HEK293 (cell line): ENCODE measurements around the gene RAP1GAP.

Source experiments
- GLIS1 ChIP-seq: fragments of 450-650 bp; formaldehyde crosslinking; IDR thresholded peaks from 2 replicates; pipeline ENCODE4 v1.5.1; 2016; ENCODE audit warnings: missing biosample characterization, missing genetic modification characterization
- IKZF3 ChIP-seq: fragments of 450-650 bp; IDR thresholded peaks from 2 replicates; pipeline ENCODE4 v1.5.0; 2018; ENCODE audit warnings: missing biosample characterization, mild to moderate bottlenecking, missing genetic modification characterization, moderate library complexity
- KLF1 ChIP-seq: fragments of 450-650 bp; formaldehyde crosslinking; IDR thresholded peaks from 2 replicates; pipeline ENCODE4 v1.5.1; 2016; ENCODE audit warnings: missing biosample characterization, missing genetic modification characterization
- KLF9 ChIP-seq: fragments of 450-650 bp; formaldehyde crosslinking; IDR thresholded peaks from 2 replicates; pipeline ENCODE4 v1.5.1; 2016; ENCODE audit warnings: missing biosample characterization, missing genetic modification characterization, low read depth
- OSR2 ChIP-seq: fragments of 450-650 bp; formaldehyde crosslinking; IDR thresholded peaks from 2 replicates; pipeline ENCODE4 v1.5.1; 2016; ENCODE audit warnings: missing biosample characterization, missing genetic modification characterization
- SP3 ChIP-seq: fragments of 450-650 bp; formaldehyde crosslinking; IDR thresholded peaks from 2 replicates; pipeline ENCODE4 v1.5.1; 2016; ENCODE audit warnings: missing biosample characterization, missing genetic modification characterization
- TRIM28 ChIP-seq: IDR thresholded peaks from 2 replicates; pipeline ENCODE4 v1.6.1; 2011; ENCODE audit warnings: low read length, control low read depth, borderline replicate concordance
- WT1 ChIP-seq: fragments of 450-650 bp; formaldehyde crosslinking; IDR thresholded peaks from 2 replicates; pipeline ENCODE4 v1.5.1; 2016; ENCODE audit warnings: missing biosample characterization, missing genetic modification characterization
- ZBTB1 ChIP-seq: fragments of 450-650 bp; formaldehyde crosslinking; IDR thresholded peaks from 2 replicates; pipeline ENCODE4 v1.5.1; 2016; ENCODE audit warnings: missing biosample characterization, missing genetic modification characterization
- ZFHX2 ChIP-seq: fragments of 450-650 bp; formaldehyde crosslinking; conservative IDR thresholded peaks from 2 replicates; pipeline ENCODE4 v1.5.1; 2016; ENCODE audit warnings: missing biosample characterization, missing genetic modification characterization
- ZNF114 ChIP-seq: fragments of 450-650 bp; formaldehyde crosslinking; IDR thresholded peaks from 2 replicates; pipeline ENCODE4 v1.5.0; 2017; ENCODE audit warnings: missing biosample characterization, missing genetic modification characterization
- ZNF140 ChIP-seq: fragments of 450-650 bp; formaldehyde crosslinking; IDR thresholded peaks from 2 replicates; pipeline ENCODE4 v1.5.1; 2016; ENCODE audit warnings: missing biosample characterization, missing genetic modification characterization
- ZNF146 ChIP-seq: fragments of 450-650 bp; formaldehyde crosslinking; IDR thresholded peaks from 2 replicates; pipeline ENCODE4 v1.5.1; 2016; ENCODE audit warnings: missing biosample characterization, missing genetic modification characterization
- ZNF221 ChIP-seq: fragments of 450-650 bp; formaldehyde crosslinking; IDR thresholded peaks from 2 replicates; pipeline ENCODE4 v1.5.1; 2017; ENCODE audit warnings: missing biosample characterization, missing genetic modification characterization, borderline replicate concordance
- ZNF292 ChIP-seq: fragments of 450-650 bp; formaldehyde crosslinking; IDR thresholded peaks from 2 replicates; pipeline ENCODE4 v1.5.1; 2016; ENCODE audit warnings: low read depth, missing biosample characterization, missing genetic modification characterization, borderline replicate concordance
- ZNF366 ChIP-seq: fragments of 450-650 bp; formaldehyde crosslinking; conservative IDR thresholded peaks from 2 replicates; pipeline ENCODE4 v1.5.1; 2016; ENCODE audit warnings: missing biosample characterization, missing genetic modification characterization
- ZNF37A ChIP-seq: fragments of 450-650 bp; IDR thresholded peaks from 2 replicates; pipeline ENCODE4 v1.5.1; 2018; ENCODE audit warnings: missing biosample characterization, missing genetic modification characterization
- ZNF394 ChIP-seq: fragments of 450-650 bp; formaldehyde crosslinking; IDR thresholded peaks from 2 replicates; pipeline ENCODE4 v1.5.1; 2016; ENCODE audit warnings: missing biosample characterization, missing genetic modification characterization, mild to moderate bottlenecking, moderate library complexity, borderline replicate concordance
- ZNF549 ChIP-seq: fragments of 450-650 bp; IDR thresholded peaks from 2 replicates; pipeline ENCODE4 v1.5.1; 2018; ENCODE audit warnings: missing biosample characterization, missing genetic modification characterization, mild to moderate bottlenecking, inconsistent platforms, moderate library complexity
- ZNF664 ChIP-seq: fragments of 450-650 bp; formaldehyde crosslinking; IDR thresholded peaks from 2 replicates; pipeline ENCODE4 v1.5.1; 2016; ENCODE audit warnings: missing biosample characterization, missing genetic modification characterization
- ZNF701 ChIP-seq: fragments of 450-650 bp; formaldehyde crosslinking; IDR thresholded peaks from 2 replicates; pipeline ENCODE4 v1.5.1; 2016; ENCODE audit warnings: missing biosample characterization, missing genetic modification characterization
- ZNF76 ChIP-seq: fragments of 450-650 bp; formaldehyde crosslinking; IDR thresholded peaks from 2 replicates; pipeline ENCODE4; 2016; ENCODE audit warnings: low read depth, missing biosample characterization, missing genetic modification characterization, borderline replicate concordance
- ZNF843 ChIP-seq: fragments of 450-650 bp; formaldehyde crosslinking; IDR thresholded peaks from 2 replicates; pipeline ENCODE4 v1.5.1; 2016; ENCODE audit warnings: missing biosample characterization, missing genetic modification characterization
- TF ChIP-seq, protein P1 (sequence below): fragments of 450-650 bp; formaldehyde crosslinking; IDR thresholded peaks from 2 replicates; pipeline ENCODE4 v1.5.1; 2016; ENCODE audit warnings: missing biosample characterization, missing genetic modification characterization
- TF ChIP-seq, protein P2 (sequence below): fragments of 450-650 bp; formaldehyde crosslinking; IDR thresholded peaks from 2 replicates; pipeline ENCODE4 v1.5.1; 2016; ENCODE audit warnings: missing biosample characterization, missing genetic modification characterization
- TF ChIP-seq, protein P3 (sequence below): fragments of 450-650 bp; formaldehyde crosslinking; IDR thresholded peaks from 2 replicates; pipeline ENCODE4 v1.5.1; 2016; ENCODE audit warnings: missing biosample characterization, missing genetic modification characterization, low read depth

Gene RAP1GAP

DNA sequence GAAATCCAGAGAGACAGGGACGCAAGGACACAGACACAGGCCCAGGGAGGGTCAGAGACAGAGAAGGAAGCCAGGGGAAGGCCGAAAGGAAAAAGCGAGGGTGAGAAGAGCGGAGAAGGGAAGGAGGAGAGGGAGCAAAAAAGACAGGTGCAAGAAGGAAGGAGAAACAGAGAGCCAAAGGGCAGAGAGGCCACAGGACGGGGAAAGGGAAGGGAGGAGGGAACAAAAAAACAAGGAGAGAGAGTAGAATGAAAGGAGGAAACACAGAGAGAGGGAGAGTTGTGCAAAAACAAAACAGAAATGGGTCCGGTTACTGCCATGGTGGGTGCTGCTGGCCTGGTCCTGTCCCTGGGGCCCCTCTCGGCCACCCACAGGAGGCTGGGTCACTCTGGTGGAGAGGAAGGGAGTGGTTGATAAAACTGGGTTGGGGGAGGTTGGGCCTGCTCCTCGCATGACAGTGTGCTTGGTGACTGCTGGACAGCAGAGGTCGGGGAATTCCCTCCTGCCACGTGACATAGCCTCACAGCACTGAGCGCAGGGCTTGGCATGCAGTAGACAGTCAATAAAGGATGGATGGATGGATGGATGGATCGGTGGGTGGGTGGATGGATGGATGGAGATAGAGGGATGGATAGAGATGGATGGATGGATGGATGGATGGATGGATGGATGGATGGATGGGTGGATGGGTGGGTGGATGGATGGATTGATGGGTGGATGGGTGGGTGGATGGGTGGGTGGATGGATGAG, 64.8 kb downstream of the RAP1GAP start (continued):
- no peak for TF ChIP-seq ZNF549
- no peak for TF ChIP-seq ZNF664 (tag by site-specific recombination)
- no peak for TF ChIP-seq ZNF221 (tag by site-specific recombination)
- TF ChIP-seq, protein P1, sequence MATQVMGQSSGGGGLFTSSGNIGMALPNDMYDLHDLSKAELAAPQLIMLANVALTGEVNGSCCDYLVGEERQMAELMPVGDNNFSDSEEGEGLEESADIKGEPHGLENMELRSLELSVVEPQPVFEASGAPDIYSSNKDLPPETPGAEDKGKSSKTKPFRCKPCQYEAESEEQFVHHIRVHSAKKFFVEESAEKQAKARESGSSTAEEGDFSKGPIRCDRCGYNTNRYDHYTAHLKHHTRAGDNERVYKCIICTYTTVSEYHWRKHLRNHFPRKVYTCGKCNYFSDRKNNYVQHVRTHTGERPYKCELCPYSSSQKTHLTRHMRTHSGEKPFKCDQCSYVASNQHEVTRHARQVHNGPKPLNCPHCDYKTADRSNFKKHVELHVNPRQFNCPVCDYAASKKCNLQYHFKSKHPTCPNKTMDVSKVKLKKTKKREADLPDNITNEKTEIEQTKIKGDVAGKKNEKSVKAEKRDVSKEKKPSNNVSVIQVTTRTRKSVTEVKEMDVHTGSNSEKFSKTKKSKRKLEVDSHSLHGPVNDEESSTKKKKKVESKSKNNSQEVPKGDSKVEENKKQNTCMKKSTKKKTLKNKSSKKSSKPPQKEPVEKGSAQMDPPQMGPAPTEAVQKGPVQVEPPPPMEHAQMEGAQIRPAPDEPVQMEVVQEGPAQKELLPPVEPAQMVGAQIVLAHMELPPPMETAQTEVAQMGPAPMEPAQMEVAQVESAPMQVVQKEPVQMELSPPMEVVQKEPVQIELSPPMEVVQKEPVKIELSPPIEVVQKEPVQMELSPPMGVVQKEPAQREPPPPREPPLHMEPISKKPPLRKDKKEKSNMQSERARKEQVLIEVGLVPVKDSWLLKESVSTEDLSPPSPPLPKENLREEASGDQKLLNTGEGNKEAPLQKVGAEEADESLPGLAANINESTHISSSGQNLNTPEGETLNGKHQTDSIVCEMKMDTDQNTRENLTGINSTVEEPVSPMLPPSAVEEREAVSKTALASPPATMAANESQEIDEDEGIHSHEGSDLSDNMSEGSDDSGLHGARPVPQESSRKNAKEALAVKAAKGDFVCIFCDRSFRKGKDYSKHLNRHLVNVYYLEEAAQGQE, result 0 out of 2 replicates have a peak, but pooled peaks have one; percentile 33
- no peak for TF ChIP-seq OSR2 (tag by site-specific recombination)
- no peak for TF ChIP-seq ZBTB1 (tag by site-specific recombination)
- no peak for TF ChIP-seq ZNF843 (tag by site-specific recombination)
- no peak for TF ChIP-seq ZNF701 (tag by site-specific recombination)
- TF ChIP-seq IKZF3 (tag by site-specific recombination), result no peak
- TF ChIP-seq KLF1 (tag by site-specific recombination), result no peak
- TF ChIP-seq ZNF394 (tag by site-specific recombination), result no peak
- no peak for TF ChIP-seq ZNF114 (tag by site-specific recombination)
- TF ChIP-seq ZNF76, result no peak
- TF ChIP-seq WT1, result no peak
- no peak for TF ChIP-seq GLIS1 (tag by site-specific recombination)
- peak; percentile 91 for TF ChIP-seq ZNF366 (tag by site-specific recombination)
- no peak for TF ChIP-seq SP3 (tag by site-specific recombination)
- TF ChIP-seq, protein P2, sequence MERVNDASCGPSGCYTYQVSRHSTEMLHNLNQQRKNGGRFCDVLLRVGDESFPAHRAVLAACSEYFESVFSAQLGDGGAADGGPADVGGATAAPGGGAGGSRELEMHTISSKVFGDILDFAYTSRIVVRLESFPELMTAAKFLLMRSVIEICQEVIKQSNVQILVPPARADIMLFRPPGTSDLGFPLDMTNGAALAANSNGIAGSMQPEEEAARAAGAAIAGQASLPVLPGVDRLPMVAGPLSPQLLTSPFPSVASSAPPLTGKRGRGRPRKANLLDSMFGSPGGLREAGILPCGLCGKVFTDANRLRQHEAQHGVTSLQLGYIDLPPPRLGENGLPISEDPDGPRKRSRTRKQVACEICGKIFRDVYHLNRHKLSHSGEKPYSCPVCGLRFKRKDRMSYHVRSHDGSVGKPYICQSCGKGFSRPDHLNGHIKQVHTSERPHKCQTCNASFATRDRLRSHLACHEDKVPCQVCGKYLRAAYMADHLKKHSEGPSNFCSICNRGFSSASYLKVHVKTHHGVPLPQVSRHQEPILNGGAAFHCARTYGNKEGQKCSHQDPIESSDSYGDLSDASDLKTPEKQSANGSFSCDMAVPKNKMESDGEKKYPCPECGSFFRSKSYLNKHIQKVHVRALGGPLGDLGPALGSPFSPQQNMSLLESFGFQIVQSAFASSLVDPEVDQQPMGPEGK (tag by site-specific recombination), result no peak
- no peak for TF ChIP-seq ZNF37A (tag by site-specific recombination)
- TF ChIP-seq ZFHX2, result peak; percentile 84
- TF ChIP-seq, protein P3, sequence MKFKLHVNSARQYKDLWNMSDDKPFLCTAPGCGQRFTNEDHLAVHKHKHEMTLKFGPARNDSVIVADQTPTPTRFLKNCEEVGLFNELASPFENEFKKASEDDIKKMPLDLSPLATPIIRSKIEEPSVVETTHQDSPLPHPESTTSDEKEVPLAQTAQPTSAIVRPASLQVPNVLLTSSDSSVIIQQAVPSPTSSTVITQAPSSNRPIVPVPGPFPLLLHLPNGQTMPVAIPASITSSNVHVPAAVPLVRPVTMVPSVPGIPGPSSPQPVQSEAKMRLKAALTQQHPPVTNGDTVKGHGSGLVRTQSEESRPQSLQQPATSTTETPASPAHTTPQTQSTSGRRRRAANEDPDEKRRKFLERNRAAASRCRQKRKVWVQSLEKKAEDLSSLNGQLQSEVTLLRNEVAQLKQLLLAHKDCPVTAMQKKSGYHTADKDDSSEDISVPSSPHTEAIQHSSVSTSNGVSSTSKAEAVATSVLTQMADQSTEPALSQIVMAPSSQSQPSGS (tag by site-specific recombination), result no peak
- TF ChIP-seq KLF9, result no peak
- TF ChIP-seq ZNF292, result no peak
- no peak for TF ChIP-seq ZNF146 (tag by site-specific recombination)
- TF ChIP-seq TRIM28, result no peak
- TF ChIP-seq ZNF140, result no peak
